GM20000 (cell line): Measurements from ENCODE around the gene PRSS2.

ENCODE experiments used
- DNase-seq: peaks from one replicate; pipeline ENCODE4 v3.0.0; 2012; ENCODE audit warnings: low spot score
- CTCF ChIP-seq: IDR thresholded peaks from 2 replicates; pipeline ENCODE4 v1.5.1; 2012; ENCODE audit warnings: mild to moderate bottlenecking, control low read depth; ENCODE audit errors: extremely low read depth, missing control alignments

Gene PRSS2

DNA sequence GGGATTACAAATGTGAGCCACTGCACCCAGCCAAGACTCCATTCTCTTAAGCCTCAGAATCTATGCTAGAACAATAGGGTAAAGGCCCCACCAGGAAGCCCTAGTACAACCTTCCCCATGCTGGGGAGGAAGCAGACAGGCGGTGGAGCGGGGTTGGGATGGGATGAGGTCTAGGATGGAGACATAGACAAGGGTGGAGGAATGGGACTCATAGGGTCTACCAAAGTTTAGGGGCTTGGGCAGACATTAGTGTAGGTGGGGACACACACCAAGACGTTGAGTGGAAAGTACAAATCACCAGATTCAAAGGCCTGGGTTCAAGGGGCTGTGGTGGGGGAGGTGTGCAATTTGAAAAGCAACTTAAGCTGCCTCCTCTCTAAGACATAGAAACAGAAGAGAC lies 19.3 kb downstream of the PRSS2 start:
- no peak for DNase-seq
- no peak for TF ChIP-seq CTCF

DNA sequence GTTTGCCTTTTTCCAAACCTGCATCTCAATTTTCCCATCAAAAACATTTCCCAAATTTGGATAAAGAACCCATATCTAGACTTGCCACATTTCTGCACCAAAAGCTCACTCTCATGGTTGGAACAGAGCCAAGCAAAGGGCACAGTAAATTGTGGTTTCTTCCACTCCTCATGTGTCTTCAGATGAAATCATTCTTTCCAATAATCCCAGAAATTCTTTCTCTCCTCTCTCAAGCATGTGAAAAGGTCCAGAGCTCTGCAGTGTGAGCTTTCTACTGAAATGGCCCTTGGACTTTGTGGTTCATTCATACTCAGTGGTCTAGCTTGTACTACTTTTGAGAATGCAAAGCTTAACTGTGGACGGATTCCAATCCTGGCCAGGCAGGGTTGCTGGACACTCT lies 19.8 kb downstream of the PRSS2 start:
- no peak for TF ChIP-seq CTCF
- no peak for DNase-seq

DNA sequence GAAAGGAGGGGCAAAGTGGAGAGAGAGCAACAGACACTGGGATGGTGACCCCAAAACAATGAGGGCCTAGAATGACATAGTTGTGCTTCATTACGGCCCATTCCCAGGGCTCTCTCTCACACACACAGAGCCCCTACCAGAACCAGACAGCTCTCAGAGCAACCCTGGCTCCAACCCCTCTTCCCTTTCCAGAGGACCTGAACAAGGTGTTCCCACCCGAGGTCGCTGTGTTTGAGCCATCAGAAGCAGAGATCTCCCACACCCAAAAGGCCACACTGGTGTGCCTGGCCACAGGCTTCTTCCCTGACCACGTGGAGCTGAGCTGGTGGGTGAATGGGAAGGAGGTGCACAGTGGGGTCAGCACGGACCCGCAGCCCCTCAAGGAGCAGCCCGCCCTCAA lies 20.7 kb downstream of the PRSS2 start:
- TF ChIP-seq CTCF: no peak
- DNase-seq: no peak

DNA sequence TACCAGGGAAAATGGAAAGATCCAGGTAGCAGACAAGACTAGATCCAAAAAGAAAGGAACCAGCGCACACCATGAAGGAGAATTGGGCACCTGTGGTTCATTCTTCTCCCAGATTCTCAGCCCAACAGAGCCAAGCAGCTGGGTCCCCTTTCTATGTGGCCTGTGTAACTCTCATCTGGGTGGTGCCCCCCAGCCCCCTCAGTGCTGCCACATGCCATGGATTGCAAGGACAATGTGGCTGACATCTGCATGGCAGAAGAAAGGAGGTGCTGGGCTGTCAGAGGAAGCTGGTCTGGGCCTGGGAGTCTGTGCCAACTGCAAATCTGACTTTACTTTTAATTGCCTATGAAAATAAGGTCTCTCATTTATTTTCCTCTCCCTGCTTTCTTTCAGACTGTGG lies 21.4 kb downstream of the PRSS2 start:
- DNase-seq: no peak
- no peak for TF ChIP-seq CTCF

DNA sequence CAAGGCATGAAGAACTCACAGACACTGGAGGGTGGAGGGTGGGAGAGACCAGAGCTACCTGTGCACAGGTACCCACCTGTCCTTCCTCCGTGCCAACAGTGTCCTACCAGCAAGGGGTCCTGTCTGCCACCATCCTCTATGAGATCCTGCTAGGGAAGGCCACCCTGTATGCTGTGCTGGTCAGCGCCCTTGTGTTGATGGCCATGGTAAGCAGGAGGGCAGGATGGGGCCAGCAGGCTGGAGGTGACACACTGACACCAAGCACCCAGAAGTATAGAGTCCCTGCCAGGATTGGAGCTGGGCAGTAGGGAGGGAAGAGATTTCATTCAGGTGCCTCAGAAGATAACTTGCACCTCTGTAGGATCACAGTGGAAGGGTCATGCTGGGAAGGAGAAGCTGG lies 21.8 kb downstream of the PRSS2 start:
- no peak for TF ChIP-seq CTCF
- no peak for DNase-seq

- no peak for DNase-seq
- TF ChIP-seq CTCF: no peak
Measured at GRCh38 chr7:142793156-142793555, 22.4 kb downstream of the PRSS2 start.

GRCh38 chr7:142795339-142795863 lies 24.6 kb downstream of the PRSS2 start:
- DNase-seq: no peak
- no peak for TF ChIP-seq CTCF
